K562 (cell line): Measurements from ENCODE around the gene MIEF1. TPM values are rescaled to one million over a fixed set of nuclear protein-coding genes. Genes with fewer than 3 reads are reported as not detected.
A peak's percentile ranks its signal among the peaks of the same experiment; 100 is the strongest.

Source experiments
- ATAC-seq: fragments of 200-7000 bp; cut with Tn5 transposase; 3 replicates; pipeline ENCODE4 v1.9.1; 2020; ENCODE audit warnings: moderate library complexity
- BruUV-seq: library from RNA; stranded (reverse); fragments of 400-500 nt; replicated peaks from 2 replicates; lab custom pipeline; 2021; lab: Mats Ljungman, UMichigan
- CTCF ChIA-PET: fragments of 300-600 bp; formaldehyde crosslinking; extraction: SDS; loops from one replicate; lab custom pipeline; 2021; ENCODE audit warnings: low intra/inter-chr PET ratio; lab: Yijun Ruan, JAX
- POLR2A ChIA-PET: fragments of 300-600, 350-650 bp; sonication (Branson Sonifier 250); formaldehyde crosslinking; extraction: SDS; loops from one replicate; lab custom pipeline; 2021; ENCODE audit warnings: antibody characterized with exemption, inconsistent platforms; lab: Yijun Ruan, JAX
- DNase-seq, 4 experiments: peaks; one replicate each; pipeline versions ENCODE4 v3.0.0 to v3.0.0-alpha.2; 2011 to 2018; ENCODE audit warnings: low spot score in 3 of 4, mixed read lengths in 3 of 4; ENCODE audit errors: extremely low read depth in 1 of 4
- FAIRE-seq: peaks from 2 replicates; lab custom pipeline; 2011; peaks lifted over from hg19 to GRCh38; lab: Jason Lieb, UNC
- H2AFZ ChIP-seq: 2 replicates; pipeline ENCODE4 v1.6.0; 2011; ENCODE audit warnings: low read depth, low read length, control low read depth, inconsistent platforms
- H3K27ac ChIP-seq: fragments of 200-600 bp; 3 replicates; pipeline ENCODE4 v1.8.0; 2011; ENCODE audit warnings: low read depth, mild to moderate bottlenecking, control low read depth, inconsistent platforms, low read length, moderate library complexity, mixed read lengths; ENCODE audit errors: extremely low read depth
- H3K27me3 ChIP-seq, 2 experiments: fragments of 300-600 bp in 1 of 2; 2 replicates in 1 of 2; 3 replicates in 1 of 2; pipeline versions ENCODE4 v1.6.0 to v1.8.0; 2011; ENCODE audit warnings: inconsistent platforms in 2 of 2, low read length in 2 of 2, mild to moderate bottlenecking in 1 of 2, mixed read lengths in 1 of 2, moderate library complexity in 1 of 2; ENCODE audit not compliant: control insufficient read depth in 2 of 2, insufficient read depth in 2 of 2
- H3K36me3 ChIP-seq: fragments of 300-600 bp; 3 replicates; pipeline ENCODE4 v1.8.0; 2011; ENCODE audit warnings: mild to moderate bottlenecking, low read length, inconsistent platforms; ENCODE audit not compliant: control insufficient read depth, insufficient read depth
- H3K4me1 ChIP-seq, 2 experiments: fragments of 200-600 bp in 1 of 2; replicated peaks in 1 of 2; 2 replicates in 1 of 2; 3 replicates in 1 of 2; pipeline versions ENCODE4 v1.5.1 to v1.8.0; 2011; ENCODE audit warnings: inconsistent platforms in 2 of 2, low read length in 2 of 2, mild to moderate bottlenecking in 1 of 2, mixed read lengths in 1 of 2, moderate library complexity in 1 of 2; ENCODE audit not compliant: control insufficient read depth in 2 of 2, insufficient read depth in 2 of 2
- H3K4me2 ChIP-seq: 2 replicates; pipeline ENCODE4 v1.6.1; 2011; ENCODE audit warnings: low read length, control low read depth, inconsistent platforms, mixed read lengths; ENCODE audit not compliant: insufficient read depth
- H3K4me3 ChIP-seq: fragments of 200-600 bp; sonication (generic), shearing (Covaris generic); 2 replicates; pipeline ENCODE4 v1.5.1; 2016; ENCODE audit warnings: control low read depth, inconsistent platforms
- H3K79me2 ChIP-seq: fragments of 200-600 bp; 3 replicates; pipeline ENCODE4 v1.8.0; 2011; ENCODE audit warnings: low read length, inconsistent platforms; ENCODE audit not compliant: control insufficient read depth, insufficient read depth
- H3K9ac ChIP-seq, 2 experiments: 2 replicates each; pipeline versions ENCODE4 v1.6.0 to v1.6.1; 2011; ENCODE audit warnings: low read depth in 2 of 2, low read length in 2 of 2, control low read depth in 1 of 2, inconsistent platforms in 1 of 2, mild to moderate bottlenecking in 1 of 2, mixed read lengths in 1 of 2; ENCODE audit not compliant: insufficient read depth in 1 of 2
- H3K9me1 ChIP-seq: one replicate; pipeline ENCODE4 v1.6.0; 2011; ENCODE audit warnings: inconsistent platforms, mild to moderate bottlenecking, low read length, moderate library complexity; ENCODE audit not compliant: control insufficient read depth, insufficient read depth
- H3K9me3 ChIP-seq: replicated peaks from 2 replicates; pipeline ENCODE4 v1.5.1; 2011; ENCODE audit warnings: low read depth, low read length, inconsistent platforms; ENCODE audit not compliant: control insufficient read depth, insufficient read depth
- H4K20me1 ChIP-seq: replicated peaks from 2 replicates; pipeline ENCODE4 v1.6.1; 2011; ENCODE audit warnings: low read length, inconsistent platforms, mixed read lengths; ENCODE audit not compliant: control insufficient read depth, insufficient read depth
- POLR2G ChIP-seq: fragments of 200-400 bp; formaldehyde crosslinking; IDR thresholded peaks from 2 replicates; pipeline ENCODE4 v1.6.1; 2017; ENCODE audit warnings: low read depth, mild to moderate bottlenecking, antibody characterized with exemption, low read length, moderate library complexity
- ZFP36 ChIP-seq: fragments of 150-350 bp; IDR thresholded peaks from 2 replicates; pipeline ENCODE4 v1.6.1; 2018; ENCODE audit warnings: low read length, low read depth; ENCODE audit not compliant: partially characterized antibody
- WGBS: fragments of 100-300 bp; shearing (Covaris generic); methylation state at CpG from one replicate; pipeline ENCODE4 v1.1.6; 2016; ENCODE audit warnings: low coverage, mixed read lengths; ENCODE audit not compliant: insufficient coverage; ENCODE audit errors: missing lambda C conversion rate; 5-methylcytosine and 5-hydroxymethylcytosine counted together
- in situ Hi-C: fragments of 300-500 bp; cut with MboI; formaldehyde crosslinking; loops from 4 replicates; pipeline ENCODE4 v1.15.0; 2018; ENCODE audit warnings: inconsistent platforms, mixed read lengths
- intact Hi-C: fragments of 100-400 bp; cut with micrococcal nuclease; formaldehyde crosslinking; loops from 2 replicates; pipeline ENCODE4 v1.14.2; 2022
- polyA plus RNA-seq, 8 experiments: library from polyadenylated mRNA; depleted of rRNA in 4 of 8; stranded (reverse) in 5 of 8; unstranded in 3 of 8; fragments of >200 nt; fragmentation: Nextera tagmentation in 2 of 8; fragmentation: Illumina TruSeq in 1 of 8; extraction: Ambion mirVana in 2 of 8; extraction: Trizol in 1 of 8; gene quantifications; 2 replicates each; pipeline versions ENCODE4 v1.2.1 to v1.2.3, GENCODE V29; 2011 to 2014; ENCODE audit warnings: inconsistent platforms in 1 of 8, missing spikeins in 1 of 8
- total RNA-seq, 7 experiments: library from RNA; depleted of rRNA in 6 of 7; stranded (reverse); fragments of >200 nt in 6 of 7; fragmentation: Illumina TruSeq in 2 of 7; extraction: Trizol in 2 of 7; gene quantifications; 2 replicates each; pipeline versions ENCODE4 v1.2.1 to v1.2.3, GENCODE V29; 2011 to 2021; ENCODE audit warnings: low replicate concordance in 1 of 7
- TF ChIP-seq, protein P1 (sequence below): fragments of 250-450 bp; sonication (Bioruptor Pico); IDR thresholded peaks from 2 replicates; pipeline ENCODE4 v1.4.0; 2020
- TF ChIP-seq, protein P2 (sequence below): sonication (generic); formaldehyde crosslinking; IDR thresholded peaks from 2 replicates; pipeline ENCODE4 v1.8.1; 2023; ENCODE audit warnings: mild to moderate bottlenecking, missing genetic modification reagents

Gene MIEF1
- total and polyA plus RNA-seq, 9 of the 15 experiments (the other 6 are each of a cell fraction or from before 2014, with no cell fraction given), result 10.9 to 51.8 (median 25.5) TPM

DNA sequence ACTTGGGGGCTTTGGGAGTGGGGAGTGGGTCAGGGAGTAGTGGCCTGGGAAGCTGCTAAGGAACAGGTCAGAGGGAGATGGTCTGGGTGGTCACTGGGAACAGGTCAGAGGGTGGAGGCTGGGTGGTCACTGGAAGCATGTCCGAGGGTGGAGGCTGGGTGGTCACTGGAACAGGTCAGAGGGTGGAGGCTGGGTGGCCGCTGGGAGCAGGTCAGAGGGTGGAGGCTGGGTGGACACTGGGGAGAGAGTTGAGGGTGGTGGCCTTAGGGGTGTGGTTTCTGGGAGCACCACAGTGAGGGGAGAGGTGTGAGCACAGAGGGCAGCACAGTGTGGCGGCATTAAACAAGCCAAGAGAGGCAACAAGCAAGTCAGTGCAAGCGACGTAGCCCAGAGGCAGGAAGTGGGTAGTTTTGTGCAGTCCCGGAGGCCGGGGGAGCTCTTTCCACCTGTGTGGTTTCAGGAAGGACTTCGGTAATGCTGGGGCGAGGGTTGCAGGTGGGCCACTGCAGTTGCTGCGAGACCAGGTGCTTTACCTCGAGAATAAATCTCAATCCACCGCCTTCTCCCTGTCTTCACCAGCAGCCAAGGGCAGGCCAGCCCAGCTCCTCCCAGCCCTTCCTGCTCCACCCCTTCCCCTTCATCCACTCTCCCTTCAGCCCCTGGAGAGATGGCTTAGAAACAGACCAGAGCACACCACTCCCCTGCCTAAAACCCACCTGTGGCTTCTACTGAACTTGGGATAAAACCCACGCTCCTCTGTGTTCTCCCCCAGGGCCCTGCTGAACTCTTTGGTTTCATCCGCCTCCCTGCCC is 65.3 kb downstream of the MIEF1 start:
- 57% methylated on average over 10 of the region's 14 CpGs for WGBS

More for the DNA sequence above, 65.3 kb downstream of the MIEF1 start:
- Histone ChIP-seq H3K9me3 (no peaks in the 10 kb centered on the region), H3K4me1 (peaks cover 0 to 27% of the 10 kb centered on the region in 2 experiments; a peak in 3 of 5 replicates), H2AFZ (no peak overlapping the region), H3K27me3 (no peaks in the 10 kb centered on the region), H3K4me2 (no peak overlapping the region), H3K9ac (peak overlapping the region in 1 of 2 experiments; percentile 58; a peak in 2 of 4 replicates), H3K9me1 (no peaks in the 10 kb centered on the region), H3K36me3 (no peaks in the 10 kb centered on the region), H3K27ac (no peak overlapping the region), H4K20me1 (no peaks in the 10 kb centered on the region), H3K4me3 (no peak overlapping the region), H3K79me2 (no peaks in the 10 kb centered on the region)
- no peak for FAIRE-seq
- ChIA-PET POLR2A (interaction anchor here (0.5 kb wide), 1 partner anchor 400 kb away, joined by 4 read pairs; no protein-coding TSS in a partner anchor), CTCF (no interaction called here)
- intact Hi-C loops (no loop called here), in situ Hi-C loops (no loop called here)
- DNase-seq, result no peak
- no TSS peak for BruUV-seq
- peak; percentile 54; the same call in 2 of the 3 replicates for ATAC-seq
- TF ChIP-seq, protein P1, sequence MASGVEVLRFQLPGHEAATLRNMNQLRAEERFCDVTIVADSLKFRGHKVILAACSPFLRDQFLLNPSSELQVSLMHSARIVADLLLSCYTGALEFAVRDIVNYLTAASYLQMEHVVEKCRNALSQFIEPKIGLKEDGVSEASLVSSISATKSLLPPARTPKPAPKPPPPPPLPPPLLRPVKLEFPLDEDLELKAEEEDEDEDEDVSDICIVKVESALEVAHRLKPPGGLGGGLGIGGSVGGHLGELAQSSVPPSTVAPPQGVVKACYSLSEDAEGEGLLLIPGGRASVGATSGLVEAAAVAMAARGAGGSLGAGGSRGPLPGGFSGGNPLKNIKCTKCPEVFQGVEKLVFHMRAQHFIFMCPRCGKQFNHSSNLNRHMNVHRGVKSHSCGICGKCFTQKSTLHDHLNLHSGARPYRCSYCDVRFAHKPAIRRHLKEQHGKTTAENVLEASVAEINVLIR (CRISPR knock-in tag), result no peak
- TF ChIP-seq POLR2G, result no peak
- TF ChIP-seq, protein P2, sequence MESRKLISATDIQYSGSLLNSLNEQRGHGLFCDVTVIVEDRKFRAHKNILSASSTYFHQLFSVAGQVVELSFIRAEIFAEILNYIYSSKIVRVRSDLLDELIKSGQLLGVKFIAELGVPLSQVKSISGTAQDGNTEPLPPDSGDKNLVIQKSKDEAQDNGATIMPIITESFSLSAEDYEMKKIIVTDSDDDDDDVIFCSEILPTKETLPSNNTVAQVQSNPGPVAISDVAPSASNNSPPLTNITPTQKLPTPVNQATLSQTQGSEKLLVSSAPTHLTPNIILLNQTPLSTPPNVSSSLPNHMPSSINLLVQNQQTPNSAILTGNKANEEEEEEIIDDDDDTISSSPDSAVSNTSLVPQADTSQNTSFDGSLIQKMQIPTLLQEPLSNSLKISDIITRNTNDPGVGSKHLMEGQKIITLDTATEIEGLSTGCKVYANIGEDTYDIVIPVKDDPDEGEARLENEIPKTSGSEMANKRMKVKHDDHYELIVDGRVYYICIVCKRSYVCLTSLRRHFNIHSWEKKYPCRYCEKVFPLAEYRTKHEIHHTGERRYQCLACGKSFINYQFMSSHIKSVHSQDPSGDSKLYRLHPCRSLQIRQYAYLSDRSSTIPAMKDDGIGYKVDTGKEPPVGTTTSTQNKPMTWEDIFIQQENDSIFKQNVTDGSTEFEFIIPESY (CRISPR knock-in tag), result peak; percentile 57
- peak; percentile 73 for TF ChIP-seq ZFP36

Other genes starting within 250 kb of the MIEF1 start
- 2,245 and 2,417 TPM in 2 replicates for gene RPL3, start 182.7 kb upstream of the MIEF1 start, total RNA-seq (2014; rRNA removed)
- gene RPL3, start 182.7 kb upstream of the MIEF1 start, total RNA-seq (2014; rRNA removed; fragmentation: Illumina TruSeq; extraction: Trizol), result 1,384 and 1,624 TPM in 2 replicates
- gene RPL3, start 182.7 kb upstream of the MIEF1 start, total RNA-seq (2015; rRNA removed; fragmentation: Illumina TruSeq; extraction: Trizol), result 1,989 and 2,037 TPM in 2 replicates
- gene RPL3, start 182.7 kb upstream of the MIEF1 start, total RNA-seq (2021), result 1,960 and 1,995 TPM in 2 replicates
- gene RPL3, start 182.7 kb upstream of the MIEF1 start, polyA plus RNA-seq (2011; rRNA removed), result 3,220 and 3,989 TPM in 2 replicates
- gene RPL3, start 182.7 kb upstream of the MIEF1 start, polyA plus RNA-seq (2014; fragmentation: Illumina TruSeq; extraction: Trizol), result 2,565 and 2,747 TPM in 2 replicates
- gene RPL3, start 182.7 kb upstream of the MIEF1 start, polyA plus RNA-seq (2014; fragmentation: Nextera tagmentation; extraction: Ambion mirVana), result 1,000 to 10,000 TPM; 3,338 to 4,066 TPM
- 2,749 and 3,057 TPM in 2 replicates for gene RPL3, start 182.7 kb upstream of the MIEF1 start, polyA plus RNA-seq (2014; rRNA removed)
- 3.6 and 6.9 TPM in 2 replicates for gene SYNGR1, start 152.3 kb upstream of the MIEF1 start, total RNA-seq (2014; rRNA removed)
- 1.4 and 2.1 TPM in 2 replicates for gene SYNGR1, start 152.3 kb upstream of the MIEF1 start, total RNA-seq (2014; rRNA removed; fragmentation: Illumina TruSeq; extraction: Trizol)
- 3.2 and 3.3 TPM in 2 replicates for gene SYNGR1, start 152.3 kb upstream of the MIEF1 start, total RNA-seq (2015; rRNA removed; fragmentation: Illumina TruSeq; extraction: Trizol)
- 12.5 and 13.6 TPM in 2 replicates for gene SYNGR1, start 152.3 kb upstream of the MIEF1 start, total RNA-seq (2021)
- gene SYNGR1, start 152.3 kb upstream of the MIEF1 start, polyA plus RNA-seq (2011; rRNA removed), result 10.6 and 16.2 TPM in 2 replicates
- 5.5 and 10.0 TPM in 2 replicates for gene SYNGR1, start 152.3 kb upstream of the MIEF1 start, polyA plus RNA-seq (2014; fragmentation: Illumina TruSeq; extraction: Trizol)
- gene SYNGR1, start 152.3 kb upstream of the MIEF1 start, polyA plus RNA-seq (2014; fragmentation: Nextera tagmentation; extraction: Ambion mirVana), result 1 to 10 TPM; 1.8 to 2.3 TPM
- gene SYNGR1, start 152.3 kb upstream of the MIEF1 start, polyA plus RNA-seq (2014; rRNA removed), result 13.7 and 15.9 TPM in 2 replicates
- gene TAB1, start 102.5 kb upstream of the MIEF1 start, total RNA-seq (2014; rRNA removed), result 9.5 and 14.7 TPM in 2 replicates
- 4.1 and 4.9 TPM in 2 replicates for gene TAB1, start 102.5 kb upstream of the MIEF1 start, total RNA-seq (2014; rRNA removed; fragmentation: Illumina TruSeq; extraction: Trizol)
- 10.3 and 10.4 TPM in 2 replicates for gene TAB1, start 102.5 kb upstream of the MIEF1 start, total RNA-seq (2015; rRNA removed; fragmentation: Illumina TruSeq; extraction: Trizol)
- gene TAB1, start 102.5 kb upstream of the MIEF1 start, total RNA-seq (2021), result 20.1 and 20.9 TPM in 2 replicates
- 12.3 and 19.2 TPM in 2 replicates for gene TAB1, start 102.5 kb upstream of the MIEF1 start, polyA plus RNA-seq (2011; rRNA removed)
- gene TAB1, start 102.5 kb upstream of the MIEF1 start, polyA plus RNA-seq (2014; fragmentation: Illumina TruSeq; extraction: Trizol), result 11.5 and 15.2 TPM in 2 replicates
- 1 to 10 TPM in 1 of 2 experiments, under 1 TPM in 1; 0.36 to 1.1 TPM for gene TAB1, start 102.5 kb upstream of the MIEF1 start, polyA plus RNA-seq (2014; fragmentation: Nextera tagmentation; extraction: Ambion mirVana)
- gene TAB1, start 102.5 kb upstream of the MIEF1 start, polyA plus RNA-seq (2014; rRNA removed), result 15.7 and 17.0 TPM in 2 replicates
- 4.6 and 5.7 TPM in 2 replicates for gene MGAT3, start 45.3 kb upstream of the MIEF1 start, total RNA-seq (2014; rRNA removed)
- 2.8 and 3.5 TPM in 2 replicates for gene MGAT3, start 45.3 kb upstream of the MIEF1 start, total RNA-seq (2014; rRNA removed; fragmentation: Illumina TruSeq; extraction: Trizol)
- 4.3 and 4.6 TPM in 2 replicates for gene MGAT3, start 45.3 kb upstream of the MIEF1 start, total RNA-seq (2015; rRNA removed; fragmentation: Illumina TruSeq; extraction: Trizol)
- 11.4 and 11.5 TPM in 2 replicates for gene MGAT3, start 45.3 kb upstream of the MIEF1 start, total RNA-seq (2021)
- gene MGAT3, start 45.3 kb upstream of the MIEF1 start, polyA plus RNA-seq (2011; rRNA removed), result 6.6 and 6.8 TPM in 2 replicates
- gene MGAT3, start 45.3 kb upstream of the MIEF1 start, polyA plus RNA-seq (2014; fragmentation: Illumina TruSeq; extraction: Trizol), result 4.2 and 5.4 TPM in 2 replicates
- under 1 TPM; 0.10 to 0.18 TPM for gene MGAT3, start 45.3 kb upstream of the MIEF1 start, polyA plus RNA-seq (2014; fragmentation: Nextera tagmentation; extraction: Ambion mirVana)
- gene MGAT3, start 45.3 kb upstream of the MIEF1 start, polyA plus RNA-seq (2014; rRNA removed), result 6.0 and 7.0 TPM in 2 replicates
- 311 and 355 TPM in 2 replicates for gene ATF4, start 18.3 kb downstream of the MIEF1 start, total RNA-seq (2014; rRNA removed)
- 320 and 405 TPM in 2 replicates for gene ATF4, start 18.3 kb downstream of the MIEF1 start, total RNA-seq (2014; rRNA removed; fragmentation: Illumina TruSeq; extraction: Trizol)
- 153 and 156 TPM in 2 replicates for gene ATF4, start 18.3 kb downstream of the MIEF1 start, total RNA-seq (2015; rRNA removed; fragmentation: Illumina TruSeq; extraction: Trizol)
- 308 and 361 TPM in 2 replicates for gene ATF4, start 18.3 kb downstream of the MIEF1 start, total RNA-seq (2021)
- 669 and 756 TPM in 2 replicates for gene ATF4, start 18.3 kb downstream of the MIEF1 start, polyA plus RNA-seq (2011; rRNA removed)
- gene ATF4, start 18.3 kb downstream of the MIEF1 start, polyA plus RNA-seq (2014; fragmentation: Illumina TruSeq; extraction: Trizol), result 528 and 598 TPM in 2 replicates
- gene ATF4, start 18.3 kb downstream of the MIEF1 start, polyA plus RNA-seq (2014; fragmentation: Nextera tagmentation; extraction: Ambion mirVana), result 100 to 1,000 TPM in 1 of 2 experiments, 10 to 100 TPM in 1; 93.1 to 125 TPM
- 638 and 723 TPM in 2 replicates for gene ATF4, start 18.3 kb downstream of the MIEF1 start, polyA plus RNA-seq (2014; rRNA removed)
- 223 and 264 TPM in 2 replicates for gene RPS19BP1, start 30.5 kb downstream of the MIEF1 start, total RNA-seq (2014; rRNA removed)
- 33.0 and 44.9 TPM in 2 replicates for gene RPS19BP1, start 30.5 kb downstream of the MIEF1 start, total RNA-seq (2014; rRNA removed; fragmentation: Illumina TruSeq; extraction: Trizol)
- gene RPS19BP1, start 30.5 kb downstream of the MIEF1 start, total RNA-seq (2015; rRNA removed; fragmentation: Illumina TruSeq; extraction: Trizol), result 84.3 and 93.3 TPM in 2 replicates
- 109 and 110 TPM in 2 replicates for gene RPS19BP1, start 30.5 kb downstream of the MIEF1 start, total RNA-seq (2021)
- gene RPS19BP1, start 30.5 kb downstream of the MIEF1 start, polyA plus RNA-seq (2011; rRNA removed), result 75.6 and 90.4 TPM in 2 replicates
- gene RPS19BP1, start 30.5 kb downstream of the MIEF1 start, polyA plus RNA-seq (2014; fragmentation: Illumina TruSeq; extraction: Trizol), result 29.0 and 64.7 TPM in 2 replicates
- gene RPS19BP1, start 30.5 kb downstream of the MIEF1 start, polyA plus RNA-seq (2014; fragmentation: Nextera tagmentation; extraction: Ambion mirVana), result 1 to 10 TPM; 3.0 to 8.2 TPM
- gene RPS19BP1, start 30.5 kb downstream of the MIEF1 start, polyA plus RNA-seq (2014; rRNA removed), result 216 and 229 TPM in 2 replicates
- 0.24 and 0.32 TPM in 2 replicates for gene CACNA1I, start 68.5 kb downstream of the MIEF1 start, total RNA-seq (2014; rRNA removed)
- 0.06 and 0.07 TPM in 2 replicates for gene CACNA1I, start 68.5 kb downstream of the MIEF1 start, total RNA-seq (2014; rRNA removed; fragmentation: Illumina TruSeq; extraction: Trizol)
- gene CACNA1I, start 68.5 kb downstream of the MIEF1 start, total RNA-seq (2015; rRNA removed; fragmentation: Illumina TruSeq; extraction: Trizol), result 0.11 TPM in 2 replicates
- 0.45 and 0.78 TPM in 2 replicates for gene CACNA1I, start 68.5 kb downstream of the MIEF1 start, total RNA-seq (2021)
- gene CACNA1I, start 68.5 kb downstream of the MIEF1 start, polyA plus RNA-seq (2011; rRNA removed), result 0.22 and 0.79 TPM in 2 replicates
- 0.30 and 0.31 TPM in 2 replicates for gene CACNA1I, start 68.5 kb downstream of the MIEF1 start, polyA plus RNA-seq (2014; fragmentation: Illumina TruSeq; extraction: Trizol)
- gene CACNA1I, start 68.5 kb downstream of the MIEF1 start, polyA plus RNA-seq (2014; fragmentation: Nextera tagmentation; extraction: Ambion mirVana), result under 1 TPM in 1 of 2 experiments, not detected in 1; 0.01 TPM
- gene CACNA1I, start 68.5 kb downstream of the MIEF1 start, polyA plus RNA-seq (2014; rRNA removed), result 0.31 and 0.41 TPM in 2 replicates